SU-DHL-6 (cell line): ENCODE measurements around the gene AGBL4.
"Not testable (repeated sequence)": the region's sequence is repeated elsewhere in the genome, so short reads cannot be mapped to it uniquely, and the experiment has no call there.

Source experiments
- H2AFZ ChIP-seq: fragments of 200-600 bp; sonication (generic); 2 replicates; pipeline ENCODE4 v1.6.1; 2014; ENCODE audit warnings: low read depth, mild to moderate bottlenecking, moderate library complexity, mixed read lengths, antibody characterized with exemption, low read length; ENCODE audit not compliant: severe bottlenecking
- H3F3A ChIP-seq: fragments of 200-600 bp; shearing (Covaris generic); 2 replicates; pipeline ENCODE4 v1.6.0; 2016; ENCODE audit warnings: antibody characterized with exemption, mild to moderate bottlenecking; ENCODE audit not compliant: insufficient read depth
- H3K27ac ChIP-seq: fragments of 200-600 bp; sonication (generic); 2 replicates; pipeline ENCODE4 v1.5.1; 2016; ENCODE audit warnings: low read depth, mild to moderate bottlenecking, low read length, moderate library complexity, mixed read lengths
- H3K27me3 ChIP-seq: fragments of 200-600 bp; sonication (generic), shearing (Covaris generic); 2 replicates; pipeline ENCODE4 v1.6.0; 2014; ENCODE audit warnings: mild to moderate bottlenecking, low read length
- H3K36me3 ChIP-seq: fragments of 200-600 bp; sonication (generic); 2 replicates; pipeline ENCODE4 v1.6.1; 2014; ENCODE audit warnings: mild to moderate bottlenecking, low read length, mixed read lengths
- H3K4me2 ChIP-seq: fragments of 300-600, 200-600 bp; shearing (Covaris generic), sonication (generic); 2 replicates; pipeline ENCODE4 v1.6.0; 2014; ENCODE audit warnings: low read length, low read depth, mild to moderate bottlenecking; ENCODE audit not compliant: poor library complexity, severe bottlenecking
- H3K4me3 ChIP-seq: fragments of 200-600 bp; sonication (generic); 2 replicates; pipeline ENCODE4 v1.5.1; 2014; ENCODE audit warnings: antibody characterized with exemption, low read length, mild to moderate bottlenecking, mixed read lengths; ENCODE audit not compliant: insufficient read depth, poor library complexity, severe bottlenecking
- H3K79me2 ChIP-seq: fragments of 200-600 bp; sonication (generic); 2 replicates; pipeline ENCODE4 v1.6.1; 2014; ENCODE audit warnings: mild to moderate bottlenecking, low read length, moderate library complexity; ENCODE audit not compliant: insufficient read depth
- H3K9ac ChIP-seq: fragments of 200-600 bp; sonication (generic); 2 replicates; pipeline ENCODE4 v1.7.0; 2014; ENCODE audit warnings: mild to moderate bottlenecking, low read length
- H3K9me2 ChIP-seq: fragments of 200-600 bp; sonication (generic); replicated peaks from 2 replicates; pipeline ENCODE4 v1.6.1; 2014; ENCODE audit warnings: low read length; ENCODE audit not compliant: insufficient read depth
- H3K9me3 ChIP-seq: fragments of 200-600 bp; sonication (generic); 2 replicates; pipeline ENCODE4 v1.6.1; 2014; ENCODE audit warnings: low read length, mixed read lengths; ENCODE audit not compliant: insufficient read depth
- H4K20me1 ChIP-seq: fragments of 200-600 bp; sonication (generic); 2 replicates; pipeline ENCODE4 v1.6.1; 2014; ENCODE audit warnings: low read depth, mild to moderate bottlenecking, antibody characterized with exemption, low read length, moderate library complexity, mixed read lengths
- CTCF ChIP-seq: fragments of 200-600 bp; sonication (generic); IDR thresholded peaks from one replicate; pipeline ENCODE4 v1.5.1; 2017; ENCODE audit warnings: antibody characterized with exemption, mild to moderate bottlenecking, low read length, moderate library complexity; ENCODE audit not compliant: insufficient read depth, poor library complexity, severe bottlenecking
- EZH2phosphoT487 ChIP-seq: fragments of 200-600 bp; sonication (generic), shearing (Covaris generic); conservative IDR thresholded peaks from 2 replicates; pipeline ENCODE4 v1.6.1; 2018; ENCODE audit warnings: mild to moderate bottlenecking, antibody characterized with exemption, low read length, moderate library complexity, mixed read lengths

The AGBL4 gene

GRCh38 chr1:49817681-49818080, 206.1 kb downstream of the AGBL4 start:
- no peaks in the 10 kb centered on the region for H3K27me3 ChIP-seq
- H3K9me2 ChIP-seq = no peaks in the 10 kb centered on the region
- H4K20me1 ChIP-seq = no peaks in the 10 kb centered on the region
- no peak overlapping the region for H3K9ac ChIP-seq
- H3F3A ChIP-seq = no peaks in the 10 kb centered on the region
- H3K36me3 ChIP-seq = no peaks in the 10 kb centered on the region
- H3K4me2 ChIP-seq = no peak overlapping the region
- H3K4me3 ChIP-seq = no peak overlapping the region
- H3K79me2 ChIP-seq = no peaks in the 10 kb centered on the region
- no peak overlapping the region for H3K27ac ChIP-seq
- TF ChIP-seq CTCF = no peak
- H3K9me3 ChIP-seq = no peaks in the 10 kb centered on the region
- H2AFZ ChIP-seq = no peak overlapping the region

- H3K9me2 ChIP-seq, H3K9me3 ChIP-seq, H3K27ac ChIP-seq: not testable (repeated sequence)
These were observed 236.7 kb downstream of the AGBL4 start for GRCh38 chr1:49787013-49787412.

GRCh38 chr1:49765034-49765433, 258.7 kb downstream of the AGBL4 start:
- Histone ChIP-seq H3K9me3 (no peaks in the 10 kb centered on the region), H3K36me3 (no peaks in the 10 kb centered on the region), H3K27ac (no peak overlapping the region), H3F3A (no peaks in the 10 kb centered on the region), H3K9me2 (no peaks in the 10 kb centered on the region), H3K79me2 (no peaks in the 10 kb centered on the region), H3K9ac (no peak overlapping the region), H4K20me1 (no peaks in the 10 kb centered on the region), H3K4me3 (no peak overlapping the region), H3K27me3 (no peaks in the 10 kb centered on the region), H3K4me2 (no peak overlapping the region), H2AFZ (no peak overlapping the region)
- TF ChIP-seq EZH2phosphoT487 (no peak), CTCF (no peak)

More at GRCh38 chr1:49787013-49787412, 236.7 kb downstream of the AGBL4 start:
- H3K4me3 ChIP-seq, H3K4me2 ChIP-seq, H3K36me3 ChIP-seq, H2AFZ ChIP-seq, H3K27me3 ChIP-seq, H3K9ac ChIP-seq, H4K20me1 ChIP-seq, H3F3A ChIP-seq, H3K79me2 ChIP-seq: not testable (repeated sequence)

- not testable (repeated sequence) for H3K9me3 ChIP-seq
These were observed 285.6 kb downstream of the AGBL4 start for GRCh38 chr1:49738118-49738517.

More at GRCh38 chr1:49738118-49738517, 285.6 kb downstream of the AGBL4 start:
- H3K79me2 ChIP-seq, H4K20me1 ChIP-seq, H3K27me3 ChIP-seq, H2AFZ ChIP-seq, H3K4me2 ChIP-seq, H3K36me3 ChIP-seq, H3K9me2 ChIP-seq, H3K4me3 ChIP-seq, H3K27ac ChIP-seq, H3K9ac ChIP-seq, H3F3A ChIP-seq: not testable (repeated sequence)
